RWPE2 (cell line): ENCODE results near the gene ARMCX4.

Experiments
- ATAC-seq: fragments of 200-7000 bp; cut with Tn5 transposase; 3 replicates; pipeline ENCODE4 v1.9.1; 2021; ENCODE audit warnings: low read depth
- DNase-seq: peaks from one replicate; pipeline ENCODE4 v3.0.0-alpha.2; 2020; ENCODE audit warnings: low spot score
- H3K27ac ChIP-seq: fragments of 450-650 bp; 2 replicates; pipeline ENCODE4 v1.5.1; 2017; ENCODE audit warnings: mild to moderate bottlenecking; ENCODE audit not compliant: poor library complexity, severe bottlenecking
- H3K27me3 ChIP-seq: fragments of 250-450 bp; sonication (Bioruptor Pico); 2 replicates; pipeline ENCODE4 v1.5.1; 2021; ENCODE audit warnings: mild to moderate bottlenecking, moderate library complexity; ENCODE audit not compliant: insufficient read depth, poor library complexity, severe bottlenecking
- H3K36me3 ChIP-seq: fragments of 250-450 bp; sonication (Bioruptor Pico); 2 replicates; pipeline ENCODE4 v1.5.1; 2020; ENCODE audit warnings: low read depth, mild to moderate bottlenecking, moderate library complexity
- H3K4me1 ChIP-seq: fragments of 250-450 bp; sonication (Bioruptor Pico); 2 replicates; pipeline ENCODE4 v1.5.1; 2021; ENCODE audit warnings: mild to moderate bottlenecking, moderate library complexity; ENCODE audit not compliant: insufficient read depth, poor library complexity, severe bottlenecking
- H3K4me3 ChIP-seq: fragments of 250-450 bp; sonication (Bioruptor Pico); 2 replicates; pipeline ENCODE4 v1.5.1; 2021; ENCODE audit warnings: mild to moderate bottlenecking, moderate library complexity; ENCODE audit not compliant: severe bottlenecking
- H3K9me3 ChIP-seq: fragments of 250-450 bp; sonication (Bioruptor Pico); 2 replicates; pipeline ENCODE4 v1.5.1; 2021; ENCODE audit warnings: mild to moderate bottlenecking, moderate library complexity; ENCODE audit not compliant: severe bottlenecking
- CTCF ChIP-seq: fragments of 450-650 bp; IDR thresholded peaks from one replicate; pipeline ENCODE4 v1.5.1; 2017; ENCODE audit warnings: mild to moderate bottlenecking, moderate library complexity; ENCODE audit not compliant: poor library complexity, severe bottlenecking

Gene ARMCX4

GRCh38 chrX:101452056-101452455 lies 33.2 kb upstream of the ARMCX4 start:
- no peak for TF ChIP-seq CTCF
- H3K27me3 ChIP-seq = no peaks in the 10 kb centered on the region
- DNase-seq = no peak
- ATAC-seq = no peak
- no peaks in the 10 kb centered on the region for H3K4me1 ChIP-seq
- no peak overlapping the region for H3K27ac ChIP-seq
- no peaks in the 10 kb centered on the region for H3K36me3 ChIP-seq
- no peak overlapping the region for H3K4me3 ChIP-seq
- H3K9me3 ChIP-seq = no peaks in the 10 kb centered on the region

GRCh38 chrX:101460669-101461068 lies 24.6 kb upstream of the ARMCX4 start:
- Histone ChIP-seq H3K4me3 (no peak overlapping the region), H3K4me1 (no peaks in the 10 kb centered on the region), H3K36me3 (no peaks in the 10 kb centered on the region), H3K9me3 (no peaks in the 10 kb centered on the region), H3K27ac (no peak overlapping the region), H3K27me3 (no peaks in the 10 kb centered on the region)
- no peak for ATAC-seq
- no peak for DNase-seq
- no peak for TF ChIP-seq CTCF

GRCh38 chrX:101462892-101463291 lies 22.4 kb upstream of the ARMCX4 start:
- Histone ChIP-seq H3K4me1 (no peaks in the 10 kb centered on the region), H3K9me3 (no peaks in the 10 kb centered on the region), H3K27ac (no peak overlapping the region), H3K27me3 (no peaks in the 10 kb centered on the region), H3K4me3 (no peak overlapping the region), H3K36me3 (no peaks in the 10 kb centered on the region)
- peak; percentile 21 for TF ChIP-seq CTCF
- DNase-seq (no peak), ATAC-seq (peak; percentile 57; the same call in 2 of the 3 replicates)

- TF ChIP-seq CTCF = no peak
- Histone ChIP-seq H3K9me3 (no peaks in the 10 kb centered on the region), H3K27ac (no peak overlapping the region), H3K27me3 (no peaks in the 10 kb centered on the region), H3K36me3 (no peaks in the 10 kb centered on the region), H3K4me1 (no peaks in the 10 kb centered on the region), H3K4me3 (no peak overlapping the region)
- ATAC-seq = no peak
- no peak for DNase-seq
Measured at GRCh38 chrX:101478366-101478765, 6.9 kb upstream of the ARMCX4 start.

GRCh38 chrX:101482296-101482695 lies 3.0 kb upstream of the ARMCX4 start:
- Histone ChIP-seq H3K27me3 (no peaks in the 10 kb centered on the region), H3K9me3 (no peaks in the 10 kb centered on the region), H3K4me1 (no peaks in the 10 kb centered on the region), H3K36me3 (no peaks in the 10 kb centered on the region), H3K27ac (no peak overlapping the region), H3K4me3 (no peak overlapping the region)
- no peak for TF ChIP-seq CTCF
- ATAC-seq (no peak), DNase-seq (no peak)
